GM12878 (cell line): Measurements from ENCODE around the gene ADGRV1.
"Not testable (repeated sequence)": the region's sequence is repeated elsewhere in the genome, so short reads cannot be mapped to it uniquely, and the experiment has no call there.

Source experiments
- BCL11A ChIP-seq: IDR thresholded peaks from 2 replicates; pipeline ENCODE4 v1.6.1; 2011; ENCODE audit warnings: low read depth, low read length
- CHD1 ChIP-seq: IDR thresholded peaks from 2 replicates; pipeline ENCODE4 v1.6.1; 2012; ENCODE audit warnings: low read depth, low read length, improper control_type of control experiment
- CTCF ChIP-seq, 3 experiments: IDR thresholded peaks in 2 of 3; conservative IDR thresholded peaks in 1 of 3; 2 replicates each; pipeline ENCODE4 v1.5.1; 2011; ENCODE audit warnings: low read depth in 3 of 3, low read length in 3 of 3, mild to moderate bottlenecking in 3 of 3, control low read depth in 2 of 3, moderate library complexity in 2 of 3, inconsistent platforms in 1 of 3, mixed read lengths in 1 of 3; ENCODE audit not compliant: control insufficient read depth in 2 of 3, insufficient read depth in 1 of 3; ENCODE audit errors: extremely low read depth in 1 of 3
- EZH2 ChIP-seq: IDR thresholded peaks from 2 replicates; pipeline ENCODE4 v1.6.1; 2012; ENCODE audit warnings: low read depth, mild to moderate bottlenecking, control low read depth, inconsistent platforms, low read length, borderline replicate concordance; ENCODE audit not compliant: control insufficient read depth
- RAD51 ChIP-seq: fragments of 450-650 bp; IDR thresholded peaks from 2 replicates; pipeline ENCODE4 v1.6.1; 2016; ENCODE audit warnings: moderate library complexity, mild to moderate bottlenecking, inconsistent platforms
- RFX5 ChIP-seq: IDR thresholded peaks from 2 replicates; pipeline ENCODE4 v1.6.1; 2011; ENCODE audit warnings: low read depth, low read length, improper control_type of control experiment
- ZNF24 ChIP-seq: fragments of 450-650 bp; IDR thresholded peaks from 2 replicates; pipeline ENCODE4 v1.6.1; 2017; ENCODE audit warnings: antibody characterized with exemption, mild to moderate bottlenecking
- ZNF274 ChIP-seq: IDR thresholded peaks from one replicate; pipeline ENCODE4 v1.8.0; 2011; ENCODE audit not compliant: insufficient read length, insufficient read depth

- TF ChIP-seq ZNF24; RAD51; CTCF (IDR thresholded peaks at IDR 0.05 in 2 of 3, conservative IDR thresholded peaks at IDR 0.05 in 1 of 3; ENCODE audit: control insufficient read depth in 2 of 3, extremely low read depth in 1 of 3, insufficient read depth in 1 of 3, low read depth in 3 of 3, low read length in 3 of 3); ZNF274; BCL11A; EZH2; RFX5; CHD1: not testable (repeated sequence)
These were observed 241.9 kb downstream of the ADGRV1 start for GRCh38 chr5:90800515-90800914.
